ENCODE measurements around the gene FGF6.
A peak's percentile ranks its signal among the peaks of the same experiment; 100 is the strongest.

The FGF6 gene

DNA sequence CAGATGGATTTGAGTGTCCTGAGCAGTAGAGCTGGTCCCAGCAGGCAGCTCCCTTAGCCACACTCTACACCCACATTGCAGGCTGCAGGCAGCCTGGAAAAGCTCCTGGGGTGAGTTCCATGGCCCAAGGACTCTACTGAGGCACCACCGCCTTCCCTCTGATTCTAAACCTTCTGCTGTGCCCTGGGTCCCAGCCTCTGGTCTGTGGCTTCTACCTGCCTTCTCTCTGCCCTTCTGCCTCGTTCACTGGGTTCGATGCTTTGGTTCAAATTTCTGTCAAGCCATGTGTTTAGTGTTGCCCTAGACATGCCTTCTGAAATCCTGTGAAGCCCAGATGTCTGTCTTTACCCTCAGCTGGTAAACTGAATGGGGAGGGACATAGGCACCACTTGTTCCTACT, 1.5 kb upstream of the FGF6 start:
- no peak overlapping the region for H3K27ac ChIP-seq
- no peak overlapping the region for H3K4me3 ChIP-seq
- TF ChIP-seq, protein P1, sequence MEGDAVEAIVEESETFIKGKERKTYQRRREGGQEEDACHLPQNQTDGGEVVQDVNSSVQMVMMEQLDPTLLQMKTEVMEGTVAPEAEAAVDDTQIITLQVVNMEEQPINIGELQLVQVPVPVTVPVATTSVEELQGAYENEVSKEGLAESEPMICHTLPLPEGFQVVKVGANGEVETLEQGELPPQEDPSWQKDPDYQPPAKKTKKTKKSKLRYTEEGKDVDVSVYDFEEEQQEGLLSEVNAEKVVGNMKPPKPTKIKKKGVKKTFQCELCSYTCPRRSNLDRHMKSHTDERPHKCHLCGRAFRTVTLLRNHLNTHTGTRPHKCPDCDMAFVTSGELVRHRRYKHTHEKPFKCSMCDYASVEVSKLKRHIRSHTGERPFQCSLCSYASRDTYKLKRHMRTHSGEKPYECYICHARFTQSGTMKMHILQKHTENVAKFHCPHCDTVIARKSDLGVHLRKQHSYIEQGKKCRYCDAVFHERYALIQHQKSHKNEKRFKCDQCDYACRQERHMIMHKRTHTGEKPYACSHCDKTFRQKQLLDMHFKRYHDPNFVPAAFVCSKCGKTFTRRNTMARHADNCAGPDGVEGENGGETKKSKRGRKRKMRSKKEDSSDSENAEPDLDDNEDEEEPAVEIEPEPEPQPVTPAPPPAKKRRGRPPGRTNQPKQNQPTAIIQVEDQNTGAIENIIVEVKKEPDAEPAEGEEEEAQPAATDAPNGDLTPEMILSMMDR (IDR thresholded peaks at IDR 0.05), result no peak
- no peak for DNase-seq (ENCODE audit: low spot score)

DNA sequence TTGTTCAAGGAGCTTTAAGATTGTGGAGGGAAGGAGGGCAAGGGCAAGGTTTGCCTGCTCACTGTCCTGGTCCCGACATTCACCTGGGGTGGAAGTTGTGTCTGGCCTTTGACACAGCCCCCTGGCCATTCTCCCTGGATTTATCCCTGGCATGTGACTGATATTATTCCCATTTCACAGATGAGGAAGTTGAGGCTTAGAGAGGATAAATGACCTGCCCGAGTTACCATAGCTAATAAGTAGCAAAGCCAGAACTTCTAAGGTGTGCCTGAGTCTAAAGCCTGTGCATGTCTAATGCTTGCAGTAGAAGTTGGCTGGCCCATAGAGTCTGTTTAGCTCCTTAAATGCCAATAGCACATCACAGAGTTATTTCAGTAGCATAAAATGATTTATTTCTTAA, 720 bp upstream of the FGF6 start:
- H3K27ac ChIP-seq, result no peak overlapping the region
- DNase-seq (ENCODE audit: low spot score), result no peak
- TF ChIP-seq, protein P1 (IDR thresholded peaks at IDR 0.05), result no peak
- no peak overlapping the region for H3K4me3 ChIP-seq

DNA sequence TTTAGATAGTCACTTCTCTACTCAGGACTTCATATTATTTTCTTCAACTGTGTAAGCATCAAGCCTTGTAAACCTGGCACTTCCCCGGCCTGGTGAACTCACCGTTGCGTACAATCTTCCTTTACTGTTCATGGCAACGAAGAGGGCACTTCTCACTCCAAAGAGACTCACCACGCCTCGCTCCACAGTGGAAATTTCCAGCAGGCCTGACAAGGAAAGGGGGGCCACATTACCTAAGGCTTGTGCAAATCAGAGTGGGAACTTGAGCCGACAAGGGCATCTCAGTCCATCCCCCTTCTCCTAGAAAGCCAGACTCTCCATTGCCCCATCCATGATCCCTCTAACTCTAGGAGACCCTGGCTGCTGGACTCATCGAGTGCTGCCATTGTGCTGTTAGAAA, 1.6 kb downstream of the FGF6 start:
- TF ChIP-seq, protein P1 (IDR thresholded peaks at IDR 0.05), result no peak
- no peak overlapping the region for H3K4me3 ChIP-seq
- DNase-seq (ENCODE audit: low spot score), result no peak
- H3K27ac ChIP-seq, result no peak overlapping the region

DNA sequence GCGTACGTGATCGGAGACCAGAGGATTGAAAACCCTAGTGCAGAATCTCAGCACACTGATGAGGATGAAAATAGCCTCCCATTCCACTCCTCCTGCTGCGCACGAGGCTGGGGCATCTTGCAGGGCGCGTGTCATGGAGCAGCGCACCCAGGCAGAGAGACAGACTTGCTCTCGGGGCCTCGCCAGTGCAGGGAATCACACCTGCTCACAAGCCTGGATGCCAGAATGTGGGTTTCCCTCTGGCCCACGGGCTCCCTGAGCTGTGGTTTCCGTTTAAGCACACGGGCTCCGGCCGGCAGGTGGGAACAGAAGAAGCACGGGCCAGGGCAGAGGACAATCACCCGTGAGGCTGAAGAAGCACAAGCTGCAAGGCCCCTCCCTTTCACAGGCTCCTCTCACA, 2.0 kb downstream of the FGF6 start:
- Histone ChIP-seq H3K4me3 (no peak overlapping the region), H3K27ac (no peak overlapping the region)
- no peak for DNase-seq (ENCODE audit: low spot score)
- TF ChIP-seq, protein P1 (IDR thresholded peaks at IDR 0.05), result no peak

DNA sequence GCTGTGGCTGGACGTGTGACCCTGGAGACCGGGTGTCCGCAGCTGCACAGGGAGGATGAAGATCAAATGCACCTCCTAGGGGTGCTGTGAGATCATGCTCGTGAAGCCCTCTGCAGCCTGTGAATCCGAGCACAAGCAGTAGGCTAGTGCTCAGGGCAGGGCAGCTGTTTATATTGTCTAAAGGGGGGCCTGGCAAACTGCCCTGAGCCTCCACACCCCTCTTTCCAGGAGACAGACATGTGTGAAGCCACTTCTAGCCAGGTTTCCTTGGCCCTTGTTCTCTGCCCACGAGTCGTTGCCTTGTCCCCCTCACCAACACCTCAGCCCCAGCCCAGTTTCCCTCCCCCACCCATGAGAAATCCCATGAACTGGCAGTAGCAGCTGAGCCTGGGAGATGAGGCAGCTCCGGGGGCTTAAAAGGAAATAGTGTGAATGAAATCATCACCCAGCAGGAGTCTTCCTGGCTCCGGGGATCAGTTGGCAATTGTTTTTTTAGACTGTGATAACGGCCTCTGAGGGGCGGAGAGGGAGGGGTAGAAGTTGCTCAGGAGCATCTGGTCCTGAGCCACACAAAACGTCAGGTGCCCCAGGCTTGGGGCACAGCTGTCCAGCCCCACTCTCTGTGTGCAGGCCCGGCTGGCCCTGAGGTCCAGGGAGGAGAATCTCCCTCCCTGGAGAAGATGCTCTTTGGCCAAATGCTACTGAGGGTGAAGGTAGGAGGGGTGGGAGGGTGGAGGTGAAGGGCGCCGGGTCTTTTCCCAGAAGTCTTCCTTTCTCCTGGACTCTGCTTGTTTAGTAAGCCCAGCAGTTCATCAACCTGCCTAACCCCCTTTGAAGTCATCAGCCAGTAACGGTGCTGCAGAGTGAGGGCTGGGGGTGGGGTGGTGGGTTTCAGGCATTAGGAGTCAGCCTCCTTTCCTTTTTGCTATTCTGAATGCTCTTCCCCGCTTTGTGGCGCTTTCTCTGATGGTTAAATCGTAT, 4.0 kb downstream of the FGF6 start:
- H3K27ac ChIP-seq, result no peak overlapping the region
- DNase-seq (ENCODE audit: low spot score), result peak; percentile 54
- no peak overlapping the region for H3K4me3 ChIP-seq
- TF ChIP-seq, protein P1 (IDR thresholded peaks at IDR 0.05), result no peak

DNA sequence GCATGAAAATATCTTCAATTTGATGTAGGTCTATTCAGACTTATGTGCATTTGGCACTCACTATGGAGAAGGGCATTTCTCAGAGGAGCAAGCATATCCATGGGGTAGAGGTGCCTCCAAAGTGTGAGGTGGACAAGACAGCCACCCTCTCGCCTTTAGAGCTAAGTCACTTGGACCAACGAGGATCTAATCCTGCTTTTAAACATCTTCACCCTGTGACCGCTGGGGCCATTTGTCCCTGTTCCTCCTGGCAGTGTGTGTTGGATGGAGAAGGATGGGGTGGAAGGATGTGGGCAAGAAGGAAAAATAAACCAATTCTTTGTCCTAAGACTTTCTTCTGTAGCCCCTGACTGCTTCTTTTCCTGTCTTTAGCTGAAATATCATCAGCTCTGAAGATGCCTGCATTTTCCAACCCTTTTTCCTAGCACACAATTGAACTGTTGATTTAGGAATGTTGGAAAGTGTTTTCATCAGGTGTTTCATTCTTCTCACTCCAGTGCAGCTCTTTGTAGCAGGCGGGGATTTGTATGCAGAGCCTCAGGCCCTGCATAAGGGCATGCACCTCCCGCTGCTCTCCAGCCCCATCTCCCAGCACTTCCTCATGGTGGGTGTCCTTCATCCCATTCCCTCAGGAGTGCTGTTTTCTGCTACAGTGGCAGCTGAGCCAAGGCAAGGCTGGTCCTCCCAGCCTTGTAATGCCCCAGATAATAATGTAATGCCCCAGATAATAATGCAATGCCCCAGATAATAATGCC, 5.3 kb downstream of the FGF6 start:
- no peak overlapping the region for H3K27ac ChIP-seq
- H3K4me3 ChIP-seq, result no peak overlapping the region
- DNase-seq (ENCODE audit: low spot score), result peak; percentile 9
- TF ChIP-seq, protein P1 (IDR thresholded peaks at IDR 0.05), result no peak
